HCT116 (cell line): ENCODE results near the gene HEXIM1. TPM values are rescaled to one million over a fixed set of nuclear protein-coding genes. Genes with fewer than 3 reads are reported as not detected.

Source experiments
- microRNA-seq: library from miRNA; unstranded; fragments of <30 nt; microRNA quantifications from one replicate; pipeline ENCODE4, GENCODE V29; 2016; ENCODE audit warnings: borderline number of aligned reads
- total RNA-seq: library from RNA; stranded (reverse); gene quantifications from one replicate; pipeline ENCODE4 v1.2.1, GENCODE V29; 2021; ENCODE audit not compliant: unreplicated experiment

The HEXIM1 gene
- total RNA-seq, 1 experiment from 2014 or later: 58.0 TPM

Small RNA genes within 50 kb of the gene (microRNA-seq; reads per million reads assigned to microRNA genes)
- not detected for gene MIR6784

Other genes starting within 250 kb of the HEXIM1 start
- gene EFTUD2, start 249.0 kb upstream of the HEXIM1 start, total RNA-seq: 150 TPM
- not detected for gene GFAP, start 233.0 kb upstream of the HEXIM1 start, total RNA-seq
- 76.4 TPM for gene KIF18B, start 200.7 kb upstream of the HEXIM1 start, total RNA-seq
- 3.5 TPM for gene C1QL1, start 180.2 kb upstream of the HEXIM1 start, total RNA-seq
- gene DCAKD, start 96.8 kb upstream of the HEXIM1 start, total RNA-seq: 31.9 TPM
- 173 TPM for gene NMT1, start 87.2 kb upstream of the HEXIM1 start, total RNA-seq
- 197 TPM for gene PLCD3, start 16.0 kb upstream of the HEXIM1 start, total RNA-seq
- 13.6 TPM for gene ACBD4, start 12.8 kb upstream of the HEXIM1 start, total RNA-seq
- 13.5 TPM for gene HEXIM2, start 13.4 kb downstream of the HEXIM1 start, total RNA-seq
- 8.2 TPM for gene FMNL1, start 73.4 kb downstream of the HEXIM1 start, total RNA-seq
- 0.15 TPM for gene SPATA32, start 113.6 kb downstream of the HEXIM1 start, total RNA-seq
- gene MAP3K14, start 168.5 kb downstream of the HEXIM1 start, total RNA-seq: 16.4 TPM